NK-92 (cell line): ENCODE data around the gene CCDC8.
"Not testable (repeated sequence)": the region's sequence is repeated elsewhere in the genome, so short reads cannot be mapped to it uniquely, and the experiment has no call there.

Experiments used
- DNase-seq: peaks from one replicate; lab custom pipeline; 2025; ENCODE audit not compliant: unreplicated experiment; lab: John Stamatoyannopoulos, UW

Gene CCDC8

DNA sequence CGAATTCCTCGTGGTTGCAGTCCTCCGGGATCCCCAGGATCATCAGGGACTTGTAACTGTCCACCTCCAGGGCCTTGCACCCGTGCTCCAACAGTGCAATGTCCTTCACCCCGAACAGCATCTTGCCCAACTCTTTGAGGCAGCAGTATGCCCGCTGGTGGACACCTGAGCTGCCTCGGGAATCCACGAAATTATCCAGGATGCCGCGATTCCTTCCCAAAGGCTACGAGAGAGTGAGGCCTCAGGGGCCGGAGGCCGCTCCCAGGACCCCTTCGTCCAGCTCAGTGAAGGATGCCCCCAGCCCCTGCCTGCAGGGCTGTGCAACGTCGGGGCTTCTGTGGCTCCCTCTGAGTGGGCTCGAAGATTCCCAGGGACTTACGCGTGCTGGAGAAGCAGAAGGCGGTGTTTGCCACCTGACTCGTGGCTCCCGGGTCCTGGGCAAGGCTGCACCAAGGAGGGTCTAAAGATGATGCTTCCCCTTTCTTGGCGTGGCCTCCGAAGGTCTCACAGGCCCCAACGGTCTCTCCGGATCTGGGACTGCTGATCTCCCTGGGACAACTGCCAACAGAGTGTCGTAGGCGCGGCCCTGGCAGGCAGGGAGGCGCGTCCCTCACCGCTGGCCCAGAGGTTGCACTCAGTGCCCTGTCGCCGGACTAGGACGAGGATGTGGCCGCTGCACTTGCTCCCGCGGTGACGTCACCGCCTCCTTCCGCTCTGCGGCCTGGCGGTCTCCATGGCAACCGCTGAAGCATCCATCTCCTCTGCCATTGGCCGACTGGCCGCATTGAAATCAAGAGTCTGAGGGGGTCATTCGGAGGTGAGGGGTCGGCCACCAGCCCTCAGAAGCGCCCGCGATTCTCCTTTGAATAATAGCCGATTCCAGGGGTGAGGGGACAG, 15.1 kb upstream of the CCDC8 start, which contains the start of gene PNMA8C:
PNMA8C (minus strand) TSS at position 698 of the 897 bp plus-strand sequence; CDS start at position 121, 577 bp downstream.
- DNase-seq: no peak

DNA sequence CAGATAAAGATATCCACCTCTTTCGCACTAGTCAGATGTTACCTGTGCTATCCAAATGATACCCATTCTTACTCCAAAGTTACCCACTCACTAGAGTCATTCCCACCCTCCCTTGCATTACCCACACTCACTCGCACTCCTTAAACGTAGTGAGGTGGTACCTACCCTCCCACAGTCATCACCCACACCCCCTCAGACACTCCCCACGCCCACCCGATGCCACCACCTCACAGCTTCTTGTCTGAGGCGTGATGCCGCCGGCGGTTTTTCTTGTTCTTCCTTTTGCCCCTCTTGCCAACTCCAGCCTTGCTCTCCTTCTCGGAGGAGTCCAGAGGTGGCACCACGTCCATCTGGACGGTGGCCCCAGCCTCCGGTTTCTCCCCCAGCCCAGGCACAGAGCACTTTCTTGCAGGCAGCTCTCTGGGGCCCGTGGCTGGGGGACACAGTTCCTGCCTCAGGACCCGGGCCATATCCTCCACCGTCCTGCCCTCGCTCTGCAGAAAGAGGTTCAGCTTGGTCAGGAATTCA, 14.2 kb upstream of the CCDC8 start:
- DNase-seq: no peak

DNA sequence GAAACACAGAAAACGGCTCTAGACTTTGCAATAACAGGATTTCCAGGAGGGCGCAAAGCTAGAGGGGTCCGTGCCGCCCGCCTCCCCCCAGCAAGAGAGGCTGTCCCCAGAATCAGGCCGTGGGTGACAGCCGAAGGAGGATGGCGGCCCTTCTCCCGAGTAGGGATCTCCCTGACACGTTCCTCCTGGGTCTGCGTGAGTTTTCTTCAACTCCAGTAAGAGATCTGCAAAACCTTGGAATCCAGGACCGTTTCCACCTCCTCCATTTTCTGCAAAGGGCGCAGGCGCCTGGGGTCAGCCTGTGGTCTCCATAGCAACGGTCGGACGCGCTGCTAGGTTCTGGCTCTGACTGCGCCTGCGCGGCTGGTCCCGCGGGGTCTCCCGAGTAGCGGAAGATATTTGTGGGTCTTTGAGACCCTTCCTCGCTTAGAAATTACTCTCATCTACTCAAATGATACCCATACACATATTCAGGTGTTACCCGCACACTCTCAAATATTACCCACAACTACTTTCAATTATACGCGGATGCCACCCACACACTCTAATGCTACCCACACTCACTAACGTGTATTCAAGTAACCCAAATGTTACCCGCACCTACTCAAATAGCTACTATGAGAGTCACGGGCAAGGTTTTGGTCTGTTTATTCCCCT, 13.3 kb upstream of the CCDC8 start:
- DNase-seq: no peak

DNA sequence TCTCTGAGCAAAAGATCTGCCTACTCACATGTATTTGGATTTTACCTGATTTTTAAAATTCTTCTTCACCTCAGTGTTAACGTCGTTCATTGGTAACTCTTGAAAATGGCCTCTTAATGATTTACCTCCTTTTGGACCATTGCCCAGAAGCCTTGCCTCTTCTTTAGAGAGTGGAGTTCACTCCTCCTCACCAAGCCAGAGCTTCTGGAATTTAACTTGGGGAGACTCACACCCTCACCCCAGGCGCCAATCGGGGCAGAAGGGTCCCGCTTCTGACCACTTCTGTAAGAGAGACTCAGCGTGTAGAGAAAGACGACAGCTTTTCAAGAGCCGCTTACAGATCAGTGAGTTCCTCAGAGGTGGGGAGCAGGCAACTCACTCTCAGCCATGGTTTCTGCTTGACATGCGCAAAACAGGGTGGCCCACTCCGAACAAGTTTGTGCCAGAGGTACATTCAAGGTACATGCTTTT, 12.7 kb upstream of the CCDC8 start:
- DNase-seq: no peak

DNA sequence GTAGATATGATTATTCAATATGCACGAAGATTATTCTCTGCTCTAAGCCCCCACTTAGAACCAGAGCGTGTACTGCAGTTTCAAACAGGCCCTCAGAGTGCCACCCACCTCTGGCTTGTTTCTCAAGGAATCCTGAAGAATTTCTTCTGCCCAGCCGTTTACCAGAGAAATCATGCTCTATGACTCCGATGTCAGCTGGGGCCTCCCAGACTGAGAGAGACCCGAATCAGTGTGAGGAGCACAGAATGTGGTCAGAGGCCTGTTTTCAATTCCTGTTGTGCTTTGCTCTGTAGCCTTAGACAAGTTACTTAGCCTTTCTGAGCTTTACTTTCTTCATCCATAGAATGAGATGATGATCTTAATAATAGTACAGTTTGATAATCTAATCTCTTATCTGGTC, 9.8 kb upstream of the CCDC8 start:
- DNase-seq: no peak

DNA sequence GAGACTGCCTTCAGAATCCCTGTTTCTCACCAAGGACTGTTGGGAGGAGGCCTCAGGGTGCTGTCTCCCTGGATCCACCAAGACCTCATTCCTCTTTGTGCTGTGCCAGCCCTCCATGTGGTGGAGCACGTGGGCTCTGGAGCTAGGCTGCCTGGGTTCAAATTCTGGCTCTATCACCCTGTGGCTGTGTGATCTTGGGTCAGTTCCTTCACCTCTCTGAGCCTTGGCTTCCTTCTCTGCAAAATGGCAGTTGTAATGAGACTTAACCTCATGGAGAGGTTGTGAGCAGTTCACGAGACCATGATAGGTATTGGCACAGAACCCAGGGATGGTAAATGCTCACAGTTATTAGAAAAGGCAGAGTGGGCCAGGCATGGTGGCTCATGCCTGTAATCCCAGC, 9.0 kb upstream of the CCDC8 start:
- DNase-seq: no peak

DNA sequence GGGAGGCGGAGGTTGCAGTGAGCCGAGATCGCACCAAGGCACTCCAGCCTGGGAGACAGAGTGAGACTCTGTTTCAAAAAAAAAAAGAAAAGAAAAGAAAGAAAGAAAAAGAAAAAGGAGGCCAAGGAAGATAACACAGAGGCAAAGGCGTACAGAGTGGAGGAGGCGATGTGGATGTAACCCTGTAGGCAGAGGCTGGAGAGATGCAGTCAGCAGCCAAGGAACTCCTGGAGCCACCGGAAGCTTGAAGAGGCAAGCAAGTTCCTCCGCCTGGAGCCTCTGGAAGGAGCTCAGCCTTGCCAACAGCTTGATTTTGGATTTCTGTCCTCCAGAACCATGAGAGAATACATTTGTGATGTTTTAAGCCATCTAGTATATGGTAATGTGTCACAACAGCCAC, 6.7 kb upstream of the CCDC8 start:
- DNase-seq: no peak

DNA sequence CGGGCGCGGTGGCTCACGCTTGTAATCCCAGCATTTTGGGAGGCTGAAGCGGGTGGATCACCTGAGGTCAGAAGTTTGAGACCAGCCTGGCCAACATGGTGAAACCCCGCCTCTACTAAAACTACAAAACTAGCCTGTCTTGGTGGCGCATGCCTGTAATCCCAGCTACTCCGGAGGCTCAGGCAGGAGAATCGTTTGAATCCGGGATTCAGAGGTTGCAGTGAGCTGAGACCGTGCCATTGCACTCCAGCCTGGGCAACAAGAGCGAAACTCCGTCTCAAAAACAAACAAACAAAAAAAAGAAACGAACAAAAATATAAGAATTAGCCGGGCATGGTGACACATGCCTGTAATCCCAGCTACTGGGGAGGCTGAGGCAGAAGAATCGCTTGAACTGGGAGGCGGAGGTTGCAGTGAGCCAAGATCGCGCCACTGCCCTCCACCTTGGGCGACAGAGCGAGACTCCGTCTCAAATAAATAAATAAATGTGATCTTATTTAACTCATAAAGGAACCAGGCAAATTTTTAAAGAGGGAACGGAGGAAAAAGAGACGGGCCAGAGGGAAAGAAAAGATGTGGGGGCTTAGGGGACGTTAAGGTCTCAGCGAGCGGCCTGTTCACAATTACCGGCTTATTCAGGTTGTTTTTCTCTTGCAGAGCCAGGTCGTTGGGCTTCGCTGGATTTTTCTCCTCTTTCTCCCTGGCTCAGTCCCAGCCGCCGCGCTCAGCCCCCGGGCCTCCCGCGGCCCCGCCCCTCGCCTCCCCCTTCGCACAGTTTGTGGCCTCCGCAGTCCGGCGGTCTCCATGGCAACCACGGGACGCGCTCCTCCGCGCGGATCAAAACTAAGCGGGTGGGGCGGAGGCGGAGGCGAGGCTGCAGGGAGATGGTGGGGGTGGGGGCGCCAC, 2.7 kb upstream of the CCDC8 start:
- not testable (repeated sequence) for DNase-seq

DNA sequence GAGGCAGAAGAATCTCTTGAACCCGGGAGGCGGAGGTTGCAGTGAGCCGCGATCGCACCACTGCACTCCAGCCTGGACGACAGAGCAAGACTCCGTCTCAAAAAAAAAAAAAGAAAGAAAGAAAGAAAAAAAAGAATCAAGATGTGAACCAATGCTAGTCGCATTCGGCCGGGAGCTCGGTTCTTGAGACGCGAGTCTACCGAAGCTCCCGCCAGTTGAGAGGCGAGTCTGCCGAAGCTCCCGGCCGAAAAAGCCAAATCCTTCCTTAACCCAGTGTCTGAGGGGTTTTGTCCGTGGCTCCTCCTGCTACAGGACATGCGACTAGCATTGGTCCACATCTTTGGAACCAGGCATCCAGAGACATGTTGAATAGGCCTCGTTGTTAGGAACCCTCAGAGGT, 1.5 kb upstream of the CCDC8 start:
- not testable (repeated sequence) for DNase-seq

DNA sequence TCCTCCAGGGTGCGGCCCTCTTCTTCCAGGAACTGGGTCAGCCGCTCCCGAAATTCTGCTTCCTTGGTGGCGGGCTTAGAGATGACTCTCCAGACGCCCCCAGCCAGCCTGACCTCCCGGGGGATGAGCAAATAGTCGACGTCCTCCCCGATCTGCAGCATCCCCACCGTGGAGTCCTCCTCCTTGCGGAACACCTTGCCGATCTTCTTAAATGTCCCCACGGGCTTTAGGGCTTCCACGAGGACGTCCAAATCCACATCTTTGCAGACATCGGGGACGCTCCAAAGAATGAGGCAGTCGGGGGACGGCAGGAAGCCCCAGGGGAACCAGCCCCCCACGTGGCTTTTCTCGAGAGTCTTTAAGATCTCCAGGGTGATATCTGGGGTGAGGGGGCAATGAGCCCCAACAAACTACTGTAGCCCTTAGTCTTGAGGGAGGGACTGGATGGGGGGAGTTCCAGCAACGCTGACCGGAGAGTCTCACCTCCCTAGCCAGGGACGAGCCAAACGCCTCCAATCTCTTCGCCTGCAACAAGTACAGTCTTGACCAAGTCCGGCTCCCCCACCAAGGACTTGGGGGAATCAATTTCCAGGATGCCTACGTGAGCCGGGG, 608 bp downstream of the CCDC8 start:
- DNase-seq: no peak

DNA sequence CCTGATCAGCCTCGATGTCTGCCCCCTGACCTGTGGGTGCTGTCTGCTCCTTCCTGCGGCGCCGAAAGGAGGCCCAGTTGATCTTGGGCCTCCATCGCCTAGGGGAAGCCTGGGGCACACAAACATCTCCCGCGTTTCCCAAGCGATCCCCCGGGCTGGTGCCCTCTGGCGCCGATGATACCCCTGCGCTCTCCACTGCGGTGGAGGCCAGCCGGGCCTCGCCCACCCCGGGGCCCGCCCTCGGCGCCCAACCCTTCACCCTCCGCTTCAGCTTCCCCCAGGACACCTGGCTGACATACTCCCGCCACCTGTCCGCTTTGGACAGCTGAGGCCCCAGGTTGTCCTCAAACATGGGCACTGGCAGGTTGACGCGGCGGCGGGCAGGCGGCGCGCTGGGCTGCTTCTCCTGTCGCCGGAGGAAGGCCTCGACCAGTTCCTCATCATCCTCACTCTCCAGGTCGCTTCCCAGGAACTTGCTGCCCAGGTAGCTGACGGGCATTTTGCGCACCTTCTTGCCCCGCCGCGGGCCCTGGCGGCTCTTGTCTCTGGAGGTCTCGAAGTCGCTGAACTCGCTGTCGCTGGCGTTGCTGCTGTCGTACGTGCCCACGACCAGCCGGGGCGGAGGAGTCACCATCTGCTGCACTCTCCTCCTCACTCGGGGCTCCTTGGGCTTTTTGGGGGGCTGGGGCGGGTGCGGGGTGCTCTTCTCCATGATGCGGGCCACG, 1.3 kb downstream of the CCDC8 start:
- DNase-seq: no peak

DNA sequence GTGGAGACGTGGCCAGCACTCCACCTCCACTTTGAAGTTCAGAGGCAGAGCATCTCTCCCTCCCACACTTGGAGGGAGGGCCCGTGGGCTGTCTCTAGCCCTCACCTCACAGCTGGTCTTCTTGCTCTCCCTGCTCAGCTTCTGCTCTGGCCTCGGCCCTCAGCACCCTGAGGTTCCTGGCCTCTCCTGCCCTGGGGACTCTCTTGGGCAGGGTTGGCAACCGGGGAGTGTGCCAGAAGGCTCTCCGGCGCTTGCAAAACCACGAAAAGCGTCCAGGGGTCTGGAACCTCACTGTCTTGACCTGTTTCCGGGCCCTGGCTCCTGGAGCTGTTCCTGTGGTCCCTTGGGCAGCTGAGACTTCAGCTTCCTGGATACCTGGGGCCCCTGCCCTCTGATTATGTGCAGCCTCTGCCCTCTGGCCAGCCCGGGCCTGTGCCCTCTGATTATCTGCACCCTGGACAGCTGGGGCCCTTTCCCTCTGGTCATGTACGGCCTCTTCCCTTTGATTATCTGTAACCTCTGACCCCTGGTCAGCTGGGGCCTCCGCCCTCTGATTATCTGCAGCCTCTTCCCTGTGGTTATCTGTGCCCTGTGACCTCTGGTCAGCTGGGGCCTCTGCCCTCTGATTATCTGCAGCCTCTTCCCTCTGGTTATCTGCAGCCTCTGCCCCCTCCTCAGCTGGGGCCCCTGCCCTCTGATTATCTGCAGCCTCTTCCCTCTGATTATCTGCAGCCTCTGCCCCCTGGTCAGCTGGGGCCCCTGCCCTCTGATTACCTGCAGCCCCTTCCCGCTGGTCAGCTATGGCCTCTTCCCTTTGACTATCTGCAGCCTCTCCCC, 2.1 kb downstream of the CCDC8 start:
- DNase-seq: no peak

DNA sequence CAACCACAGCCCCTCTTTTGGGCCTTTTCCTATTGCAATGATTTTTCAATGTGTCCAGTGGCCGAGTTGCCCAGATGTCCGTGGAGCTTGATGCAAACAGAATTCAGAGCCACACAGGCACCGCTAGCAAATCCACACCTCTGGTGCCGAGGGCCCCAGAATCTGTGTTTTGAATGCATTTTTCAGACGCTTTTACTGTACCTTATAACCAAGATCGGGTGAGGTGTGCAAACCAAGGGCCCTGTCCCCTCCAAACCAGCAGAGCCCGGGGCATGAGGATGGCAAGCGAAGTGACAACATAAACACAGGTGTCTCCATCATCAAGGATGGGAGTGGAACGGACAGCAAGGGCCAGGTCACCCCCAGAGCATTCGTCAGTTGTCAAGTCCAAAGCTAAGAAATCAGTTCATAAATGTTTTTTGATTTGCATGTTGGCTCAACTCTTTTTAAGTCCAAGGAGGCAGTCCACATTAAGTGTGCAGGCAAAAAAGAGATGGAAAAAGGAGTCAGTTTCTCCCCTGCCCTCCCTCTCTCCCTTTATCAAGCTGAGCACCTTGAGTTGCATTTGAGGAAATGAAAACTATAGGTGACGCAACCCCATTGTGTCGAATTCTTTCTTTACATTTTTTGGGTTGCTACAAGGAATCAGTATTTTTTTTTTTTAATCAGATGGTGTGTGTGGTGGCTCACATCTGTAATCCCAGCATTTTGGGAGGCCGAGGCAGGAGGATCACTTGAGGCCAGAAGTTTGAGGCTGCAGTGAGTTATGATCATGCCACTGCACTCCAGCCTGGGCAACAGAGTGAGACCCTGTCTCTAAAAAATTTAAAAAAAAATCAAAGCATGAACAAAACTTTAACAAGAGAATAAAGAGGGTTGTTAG, 2.9 kb downstream of the CCDC8 start:
- DNase-seq: no peak

DNA sequence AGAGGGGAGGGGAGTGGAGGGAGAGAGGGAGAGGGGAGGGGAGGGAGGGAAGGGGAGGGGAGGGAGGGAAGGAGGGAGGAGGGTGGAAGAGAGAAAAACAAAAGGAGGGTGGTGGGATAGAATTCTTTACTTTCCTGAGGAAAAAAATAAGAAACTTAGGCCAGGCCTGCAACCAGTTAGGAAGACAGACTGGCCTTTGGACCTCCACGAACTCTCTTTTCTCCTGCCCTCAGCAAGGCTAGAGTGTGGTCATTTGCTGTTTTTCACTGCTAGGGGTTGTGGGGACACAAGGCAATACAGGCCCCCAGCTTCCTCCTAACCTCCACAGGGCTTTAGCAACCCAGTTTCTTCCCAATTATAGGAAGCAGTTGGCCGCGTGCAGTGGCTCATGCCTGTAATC, 4.2 kb downstream of the CCDC8 start:
- no peak for DNase-seq

DNA sequence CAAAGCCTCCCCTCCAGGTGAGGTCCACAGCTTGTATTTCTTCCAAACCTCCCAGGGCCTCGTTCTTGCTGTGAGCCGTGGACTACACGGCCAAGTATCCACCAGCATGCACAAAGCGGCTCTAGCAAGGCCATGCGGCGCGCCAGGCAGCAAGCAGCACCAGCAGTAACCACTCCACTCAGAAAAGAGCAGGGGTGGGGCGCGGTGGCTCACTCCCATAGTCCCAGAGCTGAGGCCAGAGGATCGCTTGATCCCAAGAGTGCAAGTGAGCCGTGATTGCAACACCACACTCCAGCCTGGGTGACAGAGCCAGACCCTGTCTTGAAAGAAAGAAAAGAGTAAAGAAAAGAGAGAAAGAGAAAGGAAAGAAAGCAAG, 4.7 kb downstream of the CCDC8 start:
- no peak for DNase-seq

DNA sequence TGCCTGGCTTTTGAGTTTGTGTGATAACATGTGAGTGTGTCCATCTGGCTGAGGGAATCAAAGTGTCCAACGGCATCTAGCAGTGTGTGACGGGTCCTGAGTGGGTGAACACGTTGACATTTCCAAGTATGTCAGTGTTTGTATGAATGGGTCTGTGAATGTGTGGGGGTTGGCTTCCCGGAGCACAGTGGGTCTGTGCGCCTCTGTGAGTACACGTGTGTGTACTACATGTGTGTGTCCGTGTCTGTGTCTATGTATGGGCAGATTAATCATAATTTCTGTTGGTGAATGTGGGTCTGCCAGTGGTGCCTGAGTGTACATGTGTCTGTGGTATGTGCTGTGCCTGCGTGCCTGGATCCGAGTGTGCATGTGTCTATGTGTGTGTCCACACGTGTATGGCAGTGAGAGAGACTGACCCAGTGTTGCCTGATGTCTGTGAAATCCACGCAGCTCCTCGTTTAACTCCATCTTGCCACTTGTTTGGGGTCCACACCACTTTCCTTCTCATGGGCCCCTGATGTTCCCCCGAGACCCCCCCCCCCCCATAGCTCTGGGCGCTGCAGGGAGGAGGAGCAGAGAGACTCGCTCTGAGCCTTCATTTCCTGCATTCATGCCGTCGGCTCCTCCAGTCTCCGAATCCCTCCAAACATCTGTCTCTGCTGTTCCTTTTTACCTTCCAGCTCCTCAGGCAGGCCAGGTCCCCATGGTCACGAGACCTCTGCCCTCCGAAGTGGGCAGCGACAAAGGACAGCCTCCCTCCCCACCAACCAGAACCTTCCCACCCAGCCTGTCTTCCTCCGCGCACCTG, 5.3 kb downstream of the CCDC8 start:
- DNase-seq: no peak

DNA sequence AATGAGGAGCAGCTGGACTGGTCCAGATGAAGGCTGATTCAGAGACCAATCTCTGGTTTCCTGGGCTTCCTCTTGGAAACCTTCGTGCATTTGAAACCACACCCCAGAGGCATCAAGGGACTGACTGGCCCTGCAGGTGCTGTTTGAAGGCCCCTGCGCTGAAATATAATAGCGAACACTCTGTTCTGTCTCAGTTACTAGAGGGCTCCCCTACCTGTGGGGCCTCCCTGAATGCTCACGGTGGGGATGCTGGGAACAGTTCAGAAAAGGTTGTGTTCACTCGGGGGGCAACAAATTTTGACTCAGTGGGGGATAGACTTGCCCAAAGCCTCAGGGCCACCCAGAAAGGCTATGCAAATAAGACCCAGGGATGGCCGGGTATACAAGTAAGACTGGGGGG, 6.4 kb downstream of the CCDC8 start:
- DNase-seq: no peak
